Mucosa of descending colon (tissue), 3 donors: ENCODE measurements around the gene YEATS4. TPM values are rescaled to one million over a fixed set of nuclear protein-coding genes. Genes with fewer than 3 reads are reported as not detected.

Source experiments
- ATAC-seq: fragments of 200-7000 bp; cut with Tn5 transposase; one replicate; pipeline ENCODE4 v1.9.1; 2020; ENCODE audit warnings: mild to moderate bottlenecking, moderate library complexity
- DNase-seq, 3 donors: peaks; one replicate each; pipeline ENCODE4 v3.0.0-alpha.2; 2020
- H3K36me3 ChIP-seq: fragments of 200-600 bp; one replicate; pipeline ENCODE4 v1.8.0; 2021; ENCODE audit warnings: low read depth, mild to moderate bottlenecking
- H3K4me1 ChIP-seq: fragments of 200-600 bp; one replicate; pipeline ENCODE4 v1.8.0; 2021; ENCODE audit warnings: low read depth, mild to moderate bottlenecking
- H3K4me3 ChIP-seq: fragments of 200-600 bp; one replicate; pipeline ENCODE4 v1.8.0; 2021; ENCODE audit warnings: mild to moderate bottlenecking
- H3K9me3 ChIP-seq: fragments of 200-600 bp; one replicate; pipeline ENCODE4 v1.8.0; 2021; ENCODE audit warnings: mild to moderate bottlenecking
- CTCF ChIP-seq: fragments of 200-600 bp; IDR thresholded peaks from one replicate; pipeline ENCODE4 v1.8.0; 2022; ENCODE audit warnings: antibody characterized with exemption, mild to moderate bottlenecking
- intact Hi-C, 2 donors: fragments of 100-400 bp; cut with DNase I in 1 of 2; cut with micrococcal nuclease in 1 of 2; formaldehyde crosslinking; loops; one replicate each; pipeline versions ENCODE4 v1.11.0 to v1.11.1; 2022; cut with DNase I, micrococcal nuclease
- total RNA-seq, 3 donors: library from RNA; stranded (reverse); fragmentation: NEBNext Ultra II Directional in 2 of 3; extraction: Animal tissue kit (Norgen Biotek cat#: 25700) in 2 of 3; gene quantifications; one replicate each; pipeline versions ENCODE4 v1.2.1 to v1.2.4, GENCODE V29; 2021 to 2023
- donor health status: DM: no; HTN: no; CAD: no; lungs with moderate emphysema.
- donor health status: DM: no; HTN: no; CAD: no.
- donor health status: DM: no; HTN: yes; CAD: no.

Gene YEATS4
- total RNA-seq, 3 donors from 2014 or later, result 8.8 to 12.8 (median 10.7) TPM

DNA sequence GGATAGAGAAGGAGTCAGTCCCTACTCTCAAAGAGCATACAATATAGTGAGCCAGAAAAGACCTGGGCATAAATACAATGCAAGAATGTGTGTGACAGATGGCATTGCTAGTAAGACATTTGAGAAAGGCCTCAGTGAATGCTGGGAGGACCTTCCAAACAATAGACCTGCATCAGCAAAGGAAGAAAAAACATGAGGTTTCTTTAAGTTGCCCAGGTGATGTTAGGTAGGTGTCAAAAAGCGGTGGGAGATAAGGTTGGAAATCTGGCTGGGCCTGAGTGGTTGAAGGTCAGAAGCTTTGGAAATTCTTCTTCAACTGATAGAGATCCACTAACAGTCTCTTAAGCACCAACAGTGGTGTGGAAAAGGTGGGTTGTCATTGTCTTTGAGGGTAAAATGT is 60.2 kb downstream of the YEATS4 start:
- DNase-seq (no peak), ATAC-seq (no peak)
- H3K36me3 ChIP-seq, result no peaks in the 10 kb centered on the region
- peaks cover 5% of the 10 kb centered on the region for H3K4me1 ChIP-seq
- intact Hi-C loops, result no loop called here
- H3K4me3 ChIP-seq, result no peak overlapping the region
- H3K9me3 ChIP-seq, result no peaks in the 10 kb centered on the region
- no peak for TF ChIP-seq CTCF

DNA sequence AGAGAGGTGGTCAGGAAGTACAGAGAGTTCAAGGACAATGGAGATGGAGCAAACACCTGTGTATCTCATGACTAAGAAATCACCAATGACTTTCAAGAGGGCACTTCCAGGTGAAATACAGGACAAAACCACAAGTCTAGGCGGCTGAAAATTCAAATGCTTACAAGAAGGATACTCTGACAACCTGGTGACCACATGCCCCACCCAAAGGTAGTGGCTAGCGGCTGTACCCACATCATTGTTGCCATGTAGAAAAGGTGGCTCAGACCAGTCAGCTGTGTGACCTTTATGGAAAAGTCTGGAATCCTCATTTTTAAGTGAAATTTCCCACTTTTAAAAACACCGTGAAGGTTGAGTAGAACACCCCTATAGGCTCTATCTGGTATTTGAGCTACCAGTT is 62.0 kb downstream of the YEATS4 start:
- intact Hi-C loops, result no loop called here
- Histone ChIP-seq H3K4me1 (peaks cover 5% of the 10 kb centered on the region), H3K9me3 (no peaks in the 10 kb centered on the region), H3K36me3 (no peaks in the 10 kb centered on the region), H3K4me3 (no peak overlapping the region)
- no peak for TF ChIP-seq CTCF
- ATAC-seq (no peak), DNase-seq (no peak)

DNA sequence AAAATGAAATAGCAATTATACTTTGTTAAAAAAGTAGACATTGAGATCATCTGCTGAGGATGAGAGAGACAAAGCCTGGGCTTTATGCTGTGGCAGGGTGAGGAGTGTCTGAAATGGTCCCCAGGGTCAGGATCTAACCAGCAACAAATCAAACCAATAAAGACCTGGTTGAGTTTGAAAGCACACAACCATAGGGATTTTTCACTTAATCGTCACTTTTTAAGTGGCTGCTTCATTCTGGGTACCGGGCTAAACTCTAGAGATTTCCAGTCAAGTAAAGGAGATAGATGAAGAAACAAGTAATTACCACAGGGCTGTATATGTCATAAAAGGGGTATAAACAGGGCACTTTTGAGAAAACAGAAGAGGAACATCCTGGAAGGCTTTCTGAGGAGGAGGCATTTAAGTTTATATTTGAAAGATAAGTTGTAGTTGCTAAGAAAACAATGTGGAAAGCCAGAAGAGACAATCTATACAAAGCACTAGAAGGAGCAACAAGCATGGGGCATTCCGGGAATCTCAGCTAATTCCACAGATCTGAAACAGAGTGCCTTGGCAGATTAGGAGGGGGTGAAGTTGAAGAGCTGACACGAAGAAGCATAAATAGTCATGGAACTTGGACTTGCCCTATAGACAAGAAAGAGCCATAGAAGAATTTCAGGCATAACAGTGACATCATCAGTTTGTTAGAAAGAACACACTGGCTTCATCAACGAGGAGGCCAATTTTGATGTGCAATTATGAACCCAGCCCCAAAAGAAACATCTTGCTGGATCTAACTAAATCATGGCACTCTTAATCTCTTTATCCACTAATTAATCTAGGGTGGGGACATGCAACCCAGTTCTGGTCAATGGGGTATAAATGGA is 63.7 kb downstream of the YEATS4 start:
- Histone ChIP-seq H3K9me3 (no peaks in the 10 kb centered on the region), H3K36me3 (no peaks in the 10 kb centered on the region), H3K4me1 (peaks cover 3% of the 10 kb centered on the region), H3K4me3 (no peak overlapping the region)
- no peak for DNase-seq
- intact Hi-C loops, result no loop called here
- ATAC-seq, result no peak
- no peak for TF ChIP-seq CTCF

DNA sequence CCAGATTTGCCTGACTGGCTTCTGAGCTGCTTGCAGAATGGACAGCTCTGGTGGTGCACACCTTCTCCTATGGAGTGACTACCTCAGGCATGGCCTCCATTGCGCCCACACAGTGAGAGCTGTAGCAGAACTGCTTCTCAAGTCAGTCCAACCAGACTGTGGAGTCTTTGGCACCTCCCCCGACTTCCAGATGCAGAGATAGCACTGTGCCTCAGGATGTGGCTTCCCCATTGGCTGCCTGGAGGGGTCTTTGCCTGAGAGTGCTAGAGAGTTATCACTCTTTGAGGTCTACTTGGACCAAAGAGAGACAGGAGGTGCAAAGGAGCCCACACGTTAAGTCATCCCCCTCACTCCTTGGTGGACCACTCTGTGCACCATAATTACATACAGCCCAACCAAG is 65.9 kb downstream of the YEATS4 start:
- no peak for TF ChIP-seq CTCF
- no peak for ATAC-seq

GRCh38 chr12:69428351-69429073 is 69.0 kb downstream of the YEATS4 start:
- no peaks in the 10 kb centered on the region for H3K9me3 ChIP-seq
- no peak for DNase-seq
- H3K4me3 ChIP-seq, result no peak overlapping the region
- H3K4me1 ChIP-seq, result no peaks in the 10 kb centered on the region
- TF ChIP-seq CTCF, result no peak
- intact Hi-C loops, result no loop called here
- H3K36me3 ChIP-seq, result no peaks in the 10 kb centered on the region
- no peak for ATAC-seq

More for the DNA sequence above, 65.9 kb downstream of the YEATS4 start:
- Histone ChIP-seq H3K4me3 (no peak overlapping the region), H3K36me3 (no peaks in the 10 kb centered on the region), H3K4me1 (no peaks in the 10 kb centered on the region), H3K9me3 (no peaks in the 10 kb centered on the region)
- no peak for DNase-seq
- intact Hi-C loops, result no loop called here
